ACC112 (cell line): Measurements from ENCODE around the gene PXN.

Source experiments
- H2AFZ ChIP-seq: fragments of 200-600 bp; sonication (generic); one replicate; pipeline ENCODE4 v1.6.0; 2017; ENCODE audit warnings: antibody characterized with exemption, low read length; ENCODE audit not compliant: unreplicated experiment
- H3K27ac ChIP-seq: fragments of 200-600 bp; sonication (generic); 2 replicates; pipeline ENCODE4 v1.5.1; 2014; ENCODE audit warnings: low read depth, mild to moderate bottlenecking, antibody characterized with exemption, low read length, moderate library complexity
- H3K27me3 ChIP-seq: fragments of 200-600 bp; sonication (generic); 2 replicates; pipeline ENCODE4 v1.6.1; 2014; ENCODE audit warnings: mild to moderate bottlenecking, antibody characterized with exemption, low read length, moderate library complexity, mixed read lengths; ENCODE audit not compliant: insufficient read depth
- H3K36me3 ChIP-seq: fragments of 200-600 bp; sonication (generic); 2 replicates; pipeline ENCODE4 v1.6.1; 2016; ENCODE audit warnings: mild to moderate bottlenecking, antibody characterized with exemption, low read length, moderate library complexity, mixed read lengths; ENCODE audit not compliant: insufficient read depth
- H3K4me1 ChIP-seq: fragments of 200-600 bp; sonication (generic); one replicate; pipeline ENCODE4 v1.6.1; 2016; ENCODE audit warnings: low read length, mixed read lengths; ENCODE audit not compliant: insufficient read depth, unreplicated experiment, control insufficient read depth
- H3K4me3 ChIP-seq: fragments of 200-600 bp; sonication (generic); 2 replicates; pipeline ENCODE4 v1.5.1; 2014; ENCODE audit warnings: mild to moderate bottlenecking, low read depth, low read length
- H3K79me2 ChIP-seq: fragments of 200-600 bp; sonication (generic); one replicate; pipeline ENCODE4 v1.6.0; 2016; ENCODE audit warnings: low read length; ENCODE audit not compliant: control insufficient read depth, unreplicated experiment, insufficient read depth

Gene PXN

DNA sequence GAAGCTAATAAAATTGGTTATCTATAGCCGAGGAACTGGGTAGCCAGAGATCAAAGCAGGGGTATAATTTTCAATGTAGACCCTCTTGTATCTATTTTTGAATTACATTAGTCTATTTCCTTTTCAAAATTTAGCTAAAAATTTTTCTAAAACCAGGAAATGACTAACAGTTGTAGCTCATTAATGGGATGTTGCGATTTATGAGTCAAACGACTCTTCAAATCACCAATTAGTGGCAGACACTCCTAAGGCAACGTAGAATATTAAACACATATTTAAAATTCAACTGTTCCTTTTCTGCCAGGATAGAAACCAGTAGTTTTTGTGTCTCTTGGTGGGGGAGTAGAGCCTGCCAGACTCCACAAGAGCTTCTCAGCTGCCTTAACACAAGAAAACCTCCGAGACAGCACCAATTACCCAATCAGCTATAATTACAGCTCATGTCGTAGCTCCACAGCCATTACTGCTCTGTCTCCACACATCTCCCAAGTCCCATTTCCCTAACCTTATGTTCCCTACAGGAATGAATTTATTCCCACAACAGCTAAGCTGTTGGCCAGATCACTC, 97.9 kb downstream of the PXN start:
- Histone ChIP-seq H2AFZ (no peak overlapping the region), H3K79me2 (no peaks in the 10 kb centered on the region), H3K4me3 (no peak overlapping the region), H3K36me3 (peaks cover 24% of the 10 kb centered on the region), H3K4me1 (peaks cover 4% of the 10 kb centered on the region), H3K27me3 (no peaks in the 10 kb centered on the region), H3K27ac (no peak overlapping the region)

DNA sequence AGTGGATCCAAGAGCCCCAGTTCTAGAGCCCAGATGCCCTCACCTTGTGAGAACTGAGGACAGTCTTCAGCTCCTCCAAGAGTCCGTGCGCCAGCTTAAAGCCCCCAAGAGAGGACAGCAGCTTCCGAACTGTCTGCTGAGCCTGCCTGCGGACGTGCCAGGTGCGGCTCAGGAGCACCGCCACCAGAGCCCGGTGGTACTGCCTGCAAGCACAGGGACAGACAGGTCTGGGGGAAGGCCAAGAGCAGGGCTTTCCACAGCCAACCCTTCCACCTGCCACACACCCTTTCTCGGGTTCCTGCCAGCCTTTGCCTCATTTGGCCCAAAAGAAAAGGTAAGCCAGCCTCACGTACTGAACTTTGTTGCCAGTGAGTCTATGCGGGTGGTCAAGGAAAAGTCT, 101.2 kb downstream of the PXN start:
- Histone ChIP-seq H3K27ac (no peak overlapping the region), H2AFZ (no peak overlapping the region), H3K4me3 (no peak overlapping the region), H3K27me3 (no peaks in the 10 kb centered on the region), H3K36me3 (peaks cover 29% of the 10 kb centered on the region; the same call in 1 of the 2 replicates), H3K79me2 (no peaks in the 10 kb centered on the region), H3K4me1 (peaks cover 4% of the 10 kb centered on the region)

DNA sequence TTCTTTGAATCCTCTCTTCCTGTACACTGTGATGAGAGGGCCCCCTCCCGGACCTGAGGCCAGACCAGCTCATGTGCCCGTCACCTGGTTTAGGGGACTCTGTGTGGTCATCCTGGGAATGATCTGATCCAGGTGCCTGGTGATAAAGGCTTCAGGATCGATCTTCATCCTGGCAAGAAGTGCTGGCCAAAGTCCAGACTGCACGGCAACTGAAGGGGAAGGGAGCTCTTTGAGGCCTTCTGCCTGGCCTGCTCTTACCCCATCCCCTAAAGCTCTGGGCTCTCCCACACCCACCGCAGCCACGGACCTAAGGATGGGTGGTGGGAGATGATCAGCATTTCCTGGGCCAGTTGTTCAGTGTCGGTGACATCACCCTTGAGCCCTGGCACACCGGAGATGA, 102.8 kb downstream of the PXN start:
- no peaks in the 10 kb centered on the region for H3K79me2 ChIP-seq
- peaks cover 4% of the 10 kb centered on the region for H3K4me1 ChIP-seq
- H3K27ac ChIP-seq: no peak overlapping the region
- peaks cover 31% of the 10 kb centered on the region; the same call in 1 of the 2 replicates for H3K36me3 ChIP-seq
- no peak overlapping the region for H2AFZ ChIP-seq
- H3K4me3 ChIP-seq: no peak overlapping the region
- H3K27me3 ChIP-seq: no peaks in the 10 kb centered on the region

DNA sequence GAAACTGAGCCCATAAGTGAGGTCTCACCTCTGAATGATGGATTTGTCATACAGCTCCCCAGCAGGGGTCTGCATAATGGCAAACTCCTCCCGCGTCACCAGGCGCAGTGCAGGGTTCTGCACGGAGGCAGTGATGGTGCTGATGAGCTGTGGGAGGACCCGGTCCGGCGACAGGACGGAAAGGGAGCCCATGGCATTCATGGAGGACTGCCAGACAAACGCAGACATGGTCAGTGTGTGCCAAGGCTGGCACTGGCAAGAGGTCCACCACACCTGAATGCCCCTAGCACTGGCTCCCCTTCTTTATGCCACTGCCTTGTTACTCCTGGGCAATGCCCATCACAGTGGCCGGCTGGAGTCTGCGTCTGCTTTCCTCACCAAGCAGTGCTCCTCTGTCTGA, 103.7 kb downstream of the PXN start:
- H2AFZ ChIP-seq: no peak overlapping the region
- H3K79me2 ChIP-seq: no peaks in the 10 kb centered on the region
- H3K4me3 ChIP-seq: no peak overlapping the region
- no peaks in the 10 kb centered on the region for H3K27me3 ChIP-seq
- peaks cover 29% of the 10 kb centered on the region; the same call in 1 of the 2 replicates for H3K36me3 ChIP-seq
- no peaks in the 10 kb centered on the region for H3K4me1 ChIP-seq
- no peak overlapping the region for H3K27ac ChIP-seq
